Endothelial cell of umbilical vein (primary cell): ENCODE data around the gene PLD1. TPM values are rescaled to one million over a fixed set of nuclear protein-coding genes. Genes with fewer than 3 reads are reported as not detected.

ENCODE experiments used
- BruUV-seq: library from RNA; stranded (reverse); fragments of 400-500 nt; replicated peaks from 2 replicates; lab custom pipeline; 2021; lab: Mats Ljungman, UMichigan
- CTCF ChIA-PET: fragments of 300-600, 350-600 bp; sonication (Branson Sonifier 250); formaldehyde crosslinking; loops from one replicate; lab custom pipeline; 2021; ENCODE audit warnings: antibody characterized with exemption, inconsistent platforms; lab: Charles Lee
- POLR2A ChIA-PET: fragments of 300-600, 350-600 bp; sonication (Branson Sonifier 250); formaldehyde crosslinking; loops from one replicate; lab custom pipeline; 2021; ENCODE audit warnings: antibody characterized with exemption, inconsistent platforms; lab: Charles Lee
- DNase-seq: peaks from one replicate; pipeline ENCODE4 v3.0.0-alpha.2; 2011; ENCODE audit warnings: low read depth, low spot score
- FAIRE-seq: peaks from 2 replicates; lab custom pipeline; 2011; peaks lifted over from hg19 to GRCh38; lab: Jason Lieb, UNC
- H2AFZ ChIP-seq: 2 replicates; pipeline ENCODE4 v1.6.0; 2012; ENCODE audit warnings: low read depth, low read length, control low read depth, inconsistent platforms
- H3K27ac ChIP-seq: 2 replicates; pipeline ENCODE4 v1.5.1; 2011; ENCODE audit warnings: low read depth, mild to moderate bottlenecking, control low read depth, low read length, moderate library complexity; ENCODE audit not compliant: insufficient read depth
- H3K27me3 ChIP-seq, 2 experiments: 2 replicates each; pipeline versions ENCODE4 v1.6.0 to v1.6.1; 2011; ENCODE audit warnings: low read length in 2 of 2, mixed read lengths in 1 of 2; ENCODE audit not compliant: control insufficient read depth in 2 of 2, insufficient read depth in 2 of 2
- H3K36me3 ChIP-seq, 2 experiments: 2 replicates in 1 of 2; 3 replicates in 1 of 2; pipeline ENCODE4 v1.5.1; 2011; ENCODE audit warnings: low read length in 2 of 2, mild to moderate bottlenecking in 1 of 2, moderate library complexity in 1 of 2; ENCODE audit not compliant: control insufficient read depth in 2 of 2, insufficient read depth in 2 of 2; ENCODE audit errors: extremely low read depth in 1 of 2
- H3K4me1 ChIP-seq: 3 replicates; pipeline ENCODE4 v1.5.1; 2011; ENCODE audit warnings: mild to moderate bottlenecking, low read length; ENCODE audit not compliant: control insufficient read depth, insufficient read depth; ENCODE audit errors: extremely low read depth
- H3K4me2 ChIP-seq: 2 replicates; pipeline ENCODE4 v1.6.1; 2011; ENCODE audit warnings: low read length, control low read depth, mixed read lengths; ENCODE audit not compliant: insufficient read depth
- H3K4me3 ChIP-seq, 3 experiments: fragments of 200-600 bp in 1 of 3; sonication (generic), shearing (Covaris generic) in 1 of 3; replicated peaks in 1 of 3; 2 replicates each; pipeline ENCODE4 v1.5.1; 2011 to 2016; ENCODE audit warnings: control low read depth in 3 of 3, low read length in 3 of 3, mild to moderate bottlenecking in 2 of 3, inconsistent platforms in 1 of 3, low read depth in 1 of 3, moderate library complexity in 1 of 3; ENCODE audit not compliant: insufficient read depth in 1 of 3
- H3K79me2 ChIP-seq: 2 replicates; pipeline ENCODE4 v1.6.0; 2012; ENCODE audit warnings: low read length, inconsistent platforms; ENCODE audit not compliant: control insufficient read depth, insufficient read depth
- H3K9ac ChIP-seq: replicated peaks from 2 replicates; pipeline ENCODE3; 2011; ENCODE audit warnings: low read length, control low read depth; ENCODE audit not compliant: insufficient read depth; ENCODE audit errors: extremely low read depth
- H3K9me1 ChIP-seq: replicated peaks from 3 replicates; pipeline ENCODE4 v1.6.0; 2011; ENCODE audit warnings: mild to moderate bottlenecking, low read length; ENCODE audit not compliant: control insufficient read depth, insufficient read depth; ENCODE audit errors: extremely low read depth
- H3K9me3 ChIP-seq: replicated peaks from 2 replicates; pipeline ENCODE4 v1.5.1; 2012; ENCODE audit warnings: low read length, inconsistent platforms; ENCODE audit not compliant: control insufficient read depth, insufficient read depth
- H4K20me1 ChIP-seq: replicated peaks from 2 replicates; pipeline ENCODE3; 2011; ENCODE audit warnings: mild to moderate bottlenecking, low read length; ENCODE audit not compliant: control insufficient read depth, insufficient read depth; ENCODE audit errors: extremely low read depth
- EZH2 ChIP-seq: IDR thresholded peaks from 2 replicates; pipeline ENCODE4 v1.6.1; 2012; ENCODE audit warnings: borderline replicate concordance, low read depth, mild to moderate bottlenecking, moderate library complexity, low read length, inconsistent platforms; ENCODE audit not compliant: severe bottlenecking
- FOS ChIP-seq: IDR thresholded peaks from 2 replicates; pipeline ENCODE4 v1.6.1; 2011; ENCODE audit warnings: mild to moderate bottlenecking, low read length, moderate library complexity, borderline replicate concordance; ENCODE audit not compliant: insufficient read depth
- GATA2 ChIP-seq: IDR thresholded peaks from 2 replicates; pipeline ENCODE4 v1.7.0; 2011; ENCODE audit warnings: low read depth, mild to moderate bottlenecking, moderate library complexity, mixed read lengths, low read length; ENCODE audit not compliant: insufficient read length, insufficient read depth
- JUN ChIP-seq: IDR thresholded peaks from 2 replicates; pipeline ENCODE4 v1.6.1; 2011; ENCODE audit warnings: borderline replicate concordance, low read depth; ENCODE audit not compliant: insufficient read length, insufficient read depth
- MAX ChIP-seq: IDR thresholded peaks from 2 replicates; pipeline ENCODE4 v1.6.1; 2011; ENCODE audit not compliant: insufficient read depth, insufficient read length
- MYC ChIP-seq: IDR thresholded peaks from one replicate; pipeline ENCODE4 v1.6.1; 2011; ENCODE audit warnings: mild to moderate bottlenecking, low read depth, low read length
- POLR2A ChIP-seq: IDR thresholded peaks from 2 replicates; pipeline ENCODE4 v1.6.1; 2012; ENCODE audit warnings: low read depth, mild to moderate bottlenecking, control low read depth, low read length
- POLR2AphosphoS5 ChIP-seq: IDR thresholded peaks from 2 replicates; pipeline ENCODE4 v1.6.1; 2012; ENCODE audit warnings: low read depth, mild to moderate bottlenecking, control low read depth, low read length, moderate library complexity; ENCODE audit not compliant: insufficient read depth
- dilution Hi-C: fragments of 300-500 bp; cut with MboI; formaldehyde crosslinking; loops from one replicate; pipeline ENCODE4 v1.15.0; 2019; ENCODE audit warnings: low sequenced_read_pairs; ENCODE audit not compliant: extremely low pct_ligation_motif_present
- intact Hi-C: fragments of 100-400 bp; cut with micrococcal nuclease; formaldehyde crosslinking; loops from one replicate; pipeline ENCODE4 v1.10.0; 2022
- polyA plus RNA-seq, 4 experiments: library from polyadenylated mRNA; depleted of rRNA in 3 of 4; stranded (reverse) in 3 of 4; unstranded in 1 of 4; fragments of >200 nt; gene quantifications; 2 replicates each; pipeline versions ENCODE4 v1.2.1 to v1.2.3, GENCODE V29; 2011 to 2012; ENCODE audit warnings: missing spikeins in 1 of 4
- total RNA-seq: library from RNA; stranded (reverse); gene quantifications from 2 replicates; pipeline ENCODE4 v1.2.3, GENCODE V29; 2021
- TF ChIP-seq, protein P1 (sequence below), 2 donors: IDR thresholded peaks; 1 replicate in 1 of 2; 2 replicates in 1 of 2; pipeline ENCODE4 v1.5.1; 2011; ENCODE audit warnings: low read length in 2 of 2, mild to moderate bottlenecking in 2 of 2, moderate library complexity in 2 of 2, control low read depth in 1 of 2, inconsistent platforms in 1 of 2, low read depth in 1 of 2; ENCODE audit not compliant: insufficient read depth in 1 of 2; ENCODE audit errors: extremely low read depth in 1 of 2

PLD1 gene
- total and polyA plus RNA-seq, 2 donors (not counting 3 experiments of a cell fraction or from before 2014, with no cell fraction given), result 42.0 to 108 TPM

- POLR2A ChIA-PET, result no interaction called here
- BruUV-seq, result no TSS peak
- no peak for FAIRE-seq
These were observed 55.2 kb downstream of the PLD1 start for GRCh38 chr3:171755015-171755589.

DNA sequence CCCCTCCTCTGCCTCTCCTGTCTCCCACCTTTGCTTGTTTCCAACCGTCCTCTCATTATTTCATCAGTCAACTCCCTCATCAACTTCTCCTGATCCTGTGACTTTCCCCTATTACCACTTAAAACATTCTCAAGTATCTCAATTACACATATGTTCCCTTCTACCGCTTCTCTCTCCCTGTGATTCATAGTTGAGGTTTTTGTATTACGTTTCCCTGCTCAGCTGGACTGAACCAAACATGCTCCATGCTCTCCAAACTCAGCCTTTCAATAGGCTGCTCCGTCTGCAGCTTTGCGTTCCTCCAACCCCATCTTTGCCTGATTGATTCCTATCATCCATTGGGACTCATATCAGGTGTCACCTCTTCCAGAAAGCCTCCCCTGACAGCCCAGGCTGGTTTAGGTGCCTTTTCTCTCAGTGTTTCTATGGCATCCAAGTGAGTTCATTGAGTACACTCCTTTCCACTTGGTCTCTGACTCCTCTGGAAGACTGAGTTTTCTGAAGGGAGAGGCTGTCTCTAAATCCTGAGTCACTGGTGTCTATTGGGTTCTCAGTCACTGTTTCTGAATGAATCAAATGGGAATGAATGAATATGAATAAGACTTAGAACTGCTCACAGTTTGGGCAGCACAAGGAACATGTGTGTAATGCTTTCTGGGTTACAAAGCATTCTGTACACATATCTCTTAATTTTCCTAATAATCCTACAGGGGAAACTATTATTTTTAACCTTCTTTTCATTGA, 56.4 kb downstream of the PLD1 start:
- H3K27ac ChIP-seq, result no peak overlapping the region
- no peak overlapping the region for H3K4me3 ChIP-seq
- no peak overlapping the region for H2AFZ ChIP-seq
- H3K9me1 ChIP-seq, result no peaks in the 10 kb centered on the region
- no peak overlapping the region for H3K9ac ChIP-seq
- H3K79me2 ChIP-seq, result peaks cover 3% of the 10 kb centered on the region
- DNase-seq (no peak), FAIRE-seq (no peak)
- H3K4me2 ChIP-seq, result no peak overlapping the region
- POLR2A ChIA-PET, result no interaction called here
- no peaks in the 10 kb centered on the region for H3K9me3 ChIP-seq
- BruUV-seq, result no TSS peak
- H4K20me1 ChIP-seq, result peaks cover 3% of the 10 kb centered on the region
- intact Hi-C loops, result no loop called here
- dilution Hi-C loops, result no loop called here
- no peaks in the 10 kb centered on the region for H3K27me3 ChIP-seq
- H3K36me3 ChIP-seq, result no peaks in the 10 kb centered on the region
- H3K4me1 ChIP-seq, result peaks cover 19% of the 10 kb centered on the region
- CTCF ChIA-PET, result interaction anchor here (1.3 kb wide), 1 partner anchor 17 kb away, joined by 3 read pairs; no protein-coding TSS in a partner anchor
- no peak for TF ChIP-seq EZH2
- TF ChIP-seq POLR2AphosphoS5, result no peak
- no peak for TF ChIP-seq POLR2A
- TF ChIP-seq, protein P1, sequence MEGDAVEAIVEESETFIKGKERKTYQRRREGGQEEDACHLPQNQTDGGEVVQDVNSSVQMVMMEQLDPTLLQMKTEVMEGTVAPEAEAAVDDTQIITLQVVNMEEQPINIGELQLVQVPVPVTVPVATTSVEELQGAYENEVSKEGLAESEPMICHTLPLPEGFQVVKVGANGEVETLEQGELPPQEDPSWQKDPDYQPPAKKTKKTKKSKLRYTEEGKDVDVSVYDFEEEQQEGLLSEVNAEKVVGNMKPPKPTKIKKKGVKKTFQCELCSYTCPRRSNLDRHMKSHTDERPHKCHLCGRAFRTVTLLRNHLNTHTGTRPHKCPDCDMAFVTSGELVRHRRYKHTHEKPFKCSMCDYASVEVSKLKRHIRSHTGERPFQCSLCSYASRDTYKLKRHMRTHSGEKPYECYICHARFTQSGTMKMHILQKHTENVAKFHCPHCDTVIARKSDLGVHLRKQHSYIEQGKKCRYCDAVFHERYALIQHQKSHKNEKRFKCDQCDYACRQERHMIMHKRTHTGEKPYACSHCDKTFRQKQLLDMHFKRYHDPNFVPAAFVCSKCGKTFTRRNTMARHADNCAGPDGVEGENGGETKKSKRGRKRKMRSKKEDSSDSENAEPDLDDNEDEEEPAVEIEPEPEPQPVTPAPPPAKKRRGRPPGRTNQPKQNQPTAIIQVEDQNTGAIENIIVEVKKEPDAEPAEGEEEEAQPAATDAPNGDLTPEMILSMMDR (IDR thresholded peaks at IDR 0.05; ENCODE audit: extremely low read depth in 1 of 2, insufficient read depth in 1 of 2, low read depth in 1 of 2, low read length in 2 of 2), result no peak
- TF ChIP-seq JUN, result no peak
- no peak for TF ChIP-seq MAX
- TF ChIP-seq GATA2, result no peak
- no peak for TF ChIP-seq MYC
- TF ChIP-seq FOS, result no peak

More at GRCh38 chr3:171755015-171755589, 55.2 kb downstream of the PLD1 start:
- Histone ChIP-seq H2AFZ (no peak overlapping the region), H3K27ac (no peak overlapping the region), H3K9ac (no peak overlapping the region), H3K36me3 (no peaks in the 10 kb centered on the region), H3K4me1 (peaks cover 19% of the 10 kb centered on the region), H3K9me1 (no peaks in the 10 kb centered on the region), H4K20me1 (peaks cover 3% of the 10 kb centered on the region), H3K9me3 (no peaks in the 10 kb centered on the region), H3K4me3 (no peak overlapping the region), H3K27me3 (no peaks in the 10 kb centered on the region), H3K79me2 (peaks cover 3% of the 10 kb centered on the region), H3K4me2 (no peak overlapping the region)
- dilution Hi-C loops (no loop called here), intact Hi-C loops (no loop called here)
- CTCF ChIA-PET, result interaction anchor here (1.3 kb wide), 1 partner anchor 16 kb away, joined by 3 read pairs; no protein-coding TSS in a partner anchor
- no peak for DNase-seq
- TF ChIP-seq, protein P1 (IDR thresholded peaks at IDR 0.05; ENCODE audit: extremely low read depth in 1 of 2, insufficient read depth in 1 of 2, low read depth in 1 of 2, low read length in 2 of 2), result no peak
